ENCODE measurements around the gene SHB.

DNA sequence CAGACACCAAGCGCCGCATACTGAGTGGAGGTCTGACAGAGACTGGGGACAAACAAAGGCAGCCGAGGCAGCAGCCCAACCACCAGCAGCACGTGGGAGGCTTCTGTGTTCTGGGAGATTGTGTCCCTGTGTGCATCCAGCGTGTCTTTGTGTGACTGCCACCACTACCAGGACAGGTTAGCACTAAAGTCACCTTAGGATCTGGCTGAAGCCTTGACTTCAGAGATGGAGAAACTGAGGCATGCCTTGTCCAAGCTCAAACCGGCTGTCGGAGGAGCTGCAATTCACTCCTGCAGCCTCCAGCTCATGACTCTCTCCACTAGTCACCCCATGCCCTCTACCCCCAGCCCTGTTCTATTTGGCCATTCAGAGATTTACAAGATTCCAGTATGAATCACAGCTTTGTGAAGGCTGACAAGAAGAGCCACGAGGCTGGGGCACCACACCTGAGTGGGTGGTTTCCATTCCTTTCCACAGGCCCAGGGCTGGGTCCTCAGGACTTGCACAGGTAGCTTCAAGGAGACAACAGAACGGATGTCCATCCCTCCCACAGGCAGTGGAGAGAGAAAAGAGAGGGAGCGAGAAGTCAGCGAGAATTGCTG, 69.3 kb downstream of the SHB start:
- no peak for TF ChIP-seq POLR2A (IDR thresholded peaks at IDR 0.05; ENCODE audit: low read depth, low read length)
- TF ChIP-seq CTCF (IDR thresholded peaks at IDR 0.05; ENCODE audit: extremely low read depth in 1 of 2, insufficient read depth in 1 of 2, low read depth in 1 of 2, low read length in 2 of 2) = no peak
- no peak for TF ChIP-seq MYC (IDR thresholded peaks at IDR 0.05; ENCODE audit: low read depth, low read length)
- TF ChIP-seq EZH2 (IDR thresholded peaks at IDR 0.05; ENCODE audit: borderline replicate concordance, low read depth, low read length, severe bottlenecking) = no peak
- TF ChIP-seq POLR2AphosphoS5 (IDR thresholded peaks at IDR 0.05; ENCODE audit: insufficient read depth, low read depth, low read length) = no peak
- TF ChIP-seq, protein P1, sequence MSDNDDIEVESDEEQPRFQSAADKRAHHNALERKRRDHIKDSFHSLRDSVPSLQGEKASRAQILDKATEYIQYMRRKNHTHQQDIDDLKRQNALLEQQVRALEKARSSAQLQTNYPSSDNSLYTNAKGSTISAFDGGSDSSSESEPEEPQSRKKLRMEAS (IDR thresholded peaks at IDR 0.05; ENCODE audit: insufficient read depth, insufficient read length) = no peak

All from endothelial cell of umbilical vein (primary cell).